ENCODE data around the gene TRNAU1AP.
"Not testable (repeated sequence)": the region's sequence is repeated elsewhere in the genome, so short reads cannot be mapped to it uniquely, and the experiment has no call there.

The TRNAU1AP gene

DNA sequence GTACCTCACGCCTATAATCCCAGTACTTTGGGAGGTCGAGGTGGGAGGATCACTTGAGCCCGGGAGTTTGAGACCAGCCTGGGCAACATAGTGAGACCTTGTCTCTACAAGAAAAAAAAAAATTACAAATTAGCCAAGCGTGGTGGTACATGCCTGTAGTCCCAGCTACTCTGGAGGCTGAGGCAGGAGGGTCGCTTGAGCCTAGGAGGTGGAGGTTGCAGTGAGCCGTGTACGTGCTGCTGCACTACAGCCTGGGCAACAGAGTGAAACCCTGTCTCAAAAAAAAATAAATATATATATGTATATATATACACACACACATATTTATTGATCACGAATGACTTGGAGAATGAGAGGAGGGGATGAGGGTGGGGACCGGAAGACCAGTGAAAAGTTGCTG is 30.3 kb upstream of the TRNAU1AP start:
- not testable (repeated sequence) for DNase-seq

GRCh38 chr1:28525002-28525642 is 27.8 kb upstream of the TRNAU1AP start:
- DNase-seq, result not testable (repeated sequence)

DNA sequence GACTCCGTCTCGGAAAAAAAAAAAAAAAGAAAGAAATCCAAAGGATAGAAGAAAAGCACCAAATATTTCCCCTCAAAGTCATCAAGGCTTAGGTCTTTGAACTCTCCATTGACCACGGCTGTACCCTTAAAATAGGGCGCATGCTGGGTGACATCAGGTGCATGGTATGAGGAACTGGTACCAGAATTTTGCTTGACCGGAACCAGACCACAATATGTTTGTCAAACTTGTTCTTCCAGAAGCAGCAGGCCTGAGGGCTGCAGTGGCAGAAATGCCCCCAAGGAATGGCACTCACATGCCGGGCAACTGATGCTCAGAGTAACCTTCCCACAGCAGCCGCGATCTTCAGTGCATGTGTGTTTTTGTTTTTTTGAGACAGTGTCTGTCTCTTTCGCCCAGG is 26.0 kb upstream of the TRNAU1AP start:
- DNase-seq, result no peak

DNA sequence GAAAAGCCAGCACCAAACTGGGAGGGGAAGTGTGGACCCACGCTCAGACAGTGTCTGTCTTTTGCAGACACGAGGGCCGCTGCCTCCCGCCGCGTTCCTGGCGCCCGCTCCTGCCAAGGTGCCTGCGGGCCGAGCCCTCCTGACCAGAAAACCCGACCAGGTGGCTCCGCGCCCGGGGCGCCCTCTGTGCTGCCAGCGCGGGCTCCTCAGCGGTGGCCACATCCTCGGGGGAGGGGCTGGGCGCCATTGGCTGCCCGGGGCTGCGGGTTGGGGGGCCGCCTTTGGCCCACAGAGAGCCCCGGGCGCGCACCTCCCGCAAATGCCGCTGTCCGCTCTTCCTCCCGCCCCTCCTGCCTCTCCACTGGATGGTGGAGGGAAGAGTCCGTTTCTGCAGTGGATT is 22.4 kb upstream of the TRNAU1AP start:
- DNase-seq, result no peak

DNA sequence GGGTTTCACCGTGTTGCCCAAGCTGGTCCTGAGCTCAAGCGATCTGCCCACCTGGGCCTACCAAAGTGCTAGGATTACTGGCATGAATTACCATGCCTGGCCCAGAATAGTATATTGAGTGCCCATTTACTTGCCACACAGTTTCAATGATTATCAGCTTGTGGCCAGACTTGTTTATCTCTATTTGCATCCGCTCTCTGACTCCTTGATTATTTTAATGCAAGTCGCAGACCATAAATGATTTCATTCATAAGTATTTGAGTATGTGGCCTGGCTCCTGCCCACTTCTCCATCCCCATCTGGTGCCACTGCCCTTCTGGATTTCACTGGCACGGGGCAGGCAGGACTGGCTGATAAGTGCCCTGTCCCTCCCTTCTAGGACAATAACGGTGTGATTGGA is 18.2 kb upstream of the TRNAU1AP start:
- no peak for DNase-seq

DNA sequence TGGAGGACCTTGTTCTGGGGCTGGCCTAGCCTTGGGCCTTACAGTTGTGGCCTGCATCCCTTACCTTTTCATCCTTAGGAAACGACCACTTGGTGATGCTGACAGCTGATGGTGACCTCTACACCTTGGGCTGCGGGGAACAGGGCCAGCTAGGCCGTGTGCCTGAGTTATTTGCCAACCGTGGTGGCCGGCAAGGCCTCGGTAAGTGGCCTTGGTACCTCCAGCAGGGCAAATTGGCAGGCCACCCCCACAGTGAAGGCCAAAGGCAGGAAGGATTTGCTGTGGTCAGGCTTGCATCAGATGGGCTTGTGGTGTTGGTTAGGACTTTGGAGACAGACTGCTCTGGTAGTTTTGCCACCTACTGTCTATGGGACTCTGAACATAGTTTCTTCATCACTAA is 17.7 kb upstream of the TRNAU1AP start:
- DNase-seq, result no peak

DNA sequence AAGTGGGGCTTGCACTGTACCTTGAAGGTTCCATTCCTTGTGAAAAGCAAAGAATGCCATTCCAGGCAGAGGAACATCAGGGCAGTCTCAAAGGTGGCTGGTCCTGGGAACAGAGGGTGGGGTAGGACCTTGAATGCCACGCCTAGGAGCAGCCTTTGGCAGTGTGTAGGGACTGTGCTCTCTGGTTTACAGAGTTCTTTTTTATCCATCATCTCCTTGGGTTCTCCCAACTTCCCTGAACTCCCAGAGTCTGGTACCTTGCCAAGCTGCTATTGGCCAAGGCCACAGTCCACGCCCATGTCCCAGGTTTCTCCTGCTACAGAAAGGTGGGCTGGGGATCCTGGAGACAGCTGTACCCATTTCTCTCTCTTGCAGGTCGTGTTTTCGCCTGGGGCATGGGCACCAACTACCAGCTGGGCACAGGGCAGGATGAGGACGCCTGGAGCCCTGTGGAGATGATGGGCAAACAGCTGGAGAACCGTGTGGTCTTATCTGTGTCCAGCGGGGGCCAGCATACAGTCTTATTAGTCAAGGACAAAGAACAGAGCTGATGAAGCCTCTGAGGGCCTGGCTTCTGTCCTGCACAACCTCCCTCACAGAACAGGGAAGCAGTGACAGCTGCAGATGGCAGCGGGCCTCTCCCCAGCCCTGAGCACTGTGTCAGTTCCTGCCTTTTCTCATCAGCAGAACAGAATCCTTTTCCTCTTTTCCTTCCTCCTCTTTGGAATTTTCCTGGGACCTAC is 15.3 kb upstream of the TRNAU1AP start:
- DNase-seq, result no peak

DNA sequence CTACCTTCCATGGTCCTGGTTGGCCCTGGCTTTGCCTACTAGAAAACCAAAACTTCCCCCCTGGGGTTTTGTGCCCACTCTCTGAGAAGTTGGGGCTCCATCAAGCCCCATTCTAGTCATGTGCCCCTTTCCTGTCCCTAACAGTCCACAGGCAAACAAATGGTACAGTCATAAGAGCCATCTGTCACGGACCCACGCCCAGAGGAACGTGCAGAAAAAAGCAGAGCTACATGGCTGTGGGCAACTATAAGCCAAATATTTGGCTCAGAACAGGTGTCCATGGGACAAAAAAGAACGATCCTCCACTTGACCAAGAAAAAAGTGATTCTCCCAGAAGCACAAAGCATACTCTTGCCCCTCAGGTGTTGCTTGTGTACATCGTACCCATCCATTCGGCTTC is 14.6 kb upstream of the TRNAU1AP start:
- DNase-seq, result no peak

GRCh38 chr1:28540651-28541050 is 12.2 kb upstream of the TRNAU1AP start:
- no peak for DNase-seq

- DNase-seq, result not testable (repeated sequence)
Observed at GRCh38 chr1:28541414-28542015, 11.4 kb upstream of the TRNAU1AP start.

- DNase-seq, result no peak
Observed at GRCh38 chr1:28545246-28545628, 7.6 kb upstream of the TRNAU1AP start.

- DNase-seq, result no peak
Observed at GRCh38 chr1:28548318-28548717, 4.6 kb upstream of the TRNAU1AP start.

GRCh38 chr1:28551381-28551780 is 1.5 kb upstream of the TRNAU1AP start:
- no peak for DNase-seq

DNA sequence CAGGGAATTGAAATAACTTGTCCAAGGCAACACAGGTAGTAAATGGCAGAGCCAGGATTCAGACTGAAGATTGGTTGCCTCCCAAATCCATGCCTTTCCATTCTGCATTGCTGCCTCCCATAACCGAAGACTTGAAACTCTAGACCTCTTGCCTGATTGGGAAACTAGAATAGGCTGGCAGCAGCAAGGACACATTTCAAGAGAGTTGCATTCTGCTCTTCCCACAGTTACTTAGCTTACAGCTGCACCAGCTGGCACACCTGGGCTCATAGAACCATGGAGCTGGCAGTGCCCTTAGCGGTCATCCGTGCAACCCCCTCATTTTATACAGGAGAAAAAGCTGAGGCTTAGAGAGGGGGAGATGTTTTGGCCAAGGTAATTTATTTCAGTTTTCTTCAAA is 8.0 kb downstream of the TRNAU1AP start:
- no peak for DNase-seq

DNA sequence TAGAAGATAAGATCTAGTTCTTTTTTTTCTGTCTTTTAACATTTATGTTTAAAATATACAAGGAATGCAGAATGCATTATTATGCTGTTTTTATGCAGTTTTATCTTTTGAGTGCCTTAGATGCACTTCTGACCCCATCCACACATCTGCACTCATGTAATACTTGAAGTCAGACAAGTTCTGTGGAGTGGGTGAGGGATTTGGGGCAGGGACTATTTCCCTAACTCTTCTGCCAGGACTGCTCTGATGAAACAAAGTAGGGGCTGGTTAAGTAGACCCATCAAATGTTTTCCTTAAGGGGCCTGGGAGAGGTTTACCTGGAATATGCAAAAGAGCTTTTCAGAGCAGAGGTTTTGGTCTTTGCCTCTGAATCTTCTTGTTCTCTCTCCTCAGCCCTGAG is 11.4 kb downstream of the TRNAU1AP start:
- DNase-seq, result no peak

- DNase-seq, result no peak
Observed at GRCh38 chr1:28565040-28565439, 12.2 kb downstream of the TRNAU1AP start.

- no peak for DNase-seq
Observed at GRCh38 chr1:28565726-28566125, 12.8 kb downstream of the TRNAU1AP start.

- no peak for DNase-seq
Observed at GRCh38 chr1:28566931-28567330, 14.0 kb downstream of the TRNAU1AP start.

DNA sequence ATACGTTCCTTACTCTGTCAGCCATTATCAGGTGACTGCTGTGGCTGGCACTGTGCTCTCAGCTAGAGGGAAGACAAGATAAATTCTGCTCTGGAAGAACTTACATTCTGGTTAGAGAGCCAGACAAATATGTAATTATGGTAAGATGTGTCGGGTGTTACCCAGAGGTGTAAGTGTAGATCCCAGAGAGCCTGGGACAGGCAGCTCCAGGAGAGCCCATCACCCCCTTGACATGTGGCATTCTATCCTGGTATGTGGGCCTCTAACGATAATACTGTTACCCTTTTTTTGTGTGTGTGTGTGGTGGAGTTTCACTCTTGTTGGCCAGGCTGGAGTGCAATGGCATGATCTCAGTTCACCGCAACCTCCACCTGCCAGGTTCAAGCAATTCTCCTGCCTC is 19.0 kb downstream of the TRNAU1AP start:
- DNase-seq, result no peak

GRCh38 chr1:28572891-28573290 is 20.0 kb downstream of the TRNAU1AP start:
- not testable (repeated sequence) for DNase-seq

DNA sequence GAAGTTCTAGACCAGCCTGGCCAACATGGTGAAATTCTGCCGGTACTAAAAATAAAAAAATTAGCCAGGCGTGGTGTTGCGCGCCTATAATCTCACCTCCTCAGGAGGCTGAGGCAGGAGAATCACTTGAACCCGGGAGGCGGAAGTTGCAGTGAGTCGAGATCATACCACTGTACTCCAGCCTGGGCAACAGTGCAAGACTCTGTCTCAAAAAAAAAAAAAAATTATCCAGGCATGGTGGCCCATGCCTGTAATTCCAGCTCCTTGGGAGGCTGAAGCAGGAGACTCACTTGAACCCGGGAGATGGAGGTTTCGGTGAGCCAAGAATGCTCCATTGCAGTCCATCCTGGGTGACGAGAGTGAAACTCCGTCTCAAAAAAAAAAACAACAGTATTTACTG is 20.7 kb downstream of the TRNAU1AP start:
- DNase-seq, result no peak

GRCh38 chr1:28577052-28577678 is 24.3 kb downstream of the TRNAU1AP start:
- DNase-seq, result no peak

- DNase-seq, result no peak
Observed at GRCh38 chr1:28577738-28578536, 25.1 kb downstream of the TRNAU1AP start.
